Heart left ventricle (tissue), 13 donors: ENCODE data around the gene STARD3NL.

ENCODE experiments used
- POLR2A ChIP-seq, 2 donors: fragments of 450-650 bp; IDR thresholded peaks; one replicate each; pipeline ENCODE4 v1.6.1; 2017; ENCODE audit warnings: antibody characterized with exemption in 2 of 2, mild to moderate bottlenecking in 2 of 2, moderate library complexity in 2 of 2
- TF ChIP-seq, protein P1 (sequence below), 12 donors: fragments of 200-600 bp; sonication (generic) in 4 of 12; IDR thresholded peaks; one replicate each; pipeline versions ENCODE4 v1.5.0 to v1.8.0; 2018 to 2022; ENCODE audit warnings: antibody characterized with exemption in 12 of 12, mild to moderate bottlenecking in 5 of 12
- donor health status: ischemic (EF 13 %, LVEDD 7.1; RV severe dilation, severe dysfunction).
- donor health status: DM: no; HTN: yes; CAD: no.
- donor health status: DM: no; HTN: no; CAD: no.
- donor health status: ischemic (EF 25% LVEDD 6.9; RV normal size, moderate dysfunction).
- donor health status: ischemic (EF 25% LVEDD 5.7; RV mildly dilated, moderate dysfunction).
- donor health status: ischemic (EF 35%, LVEDD 5.7; RV mildly dilated, moderate dysfunction).
- donor health status: nonischemic (EF 11% LVEDD 7.7; RV severe dilation, severe dysfunction).
- donor health status: DM: yes; HTN: yes; CAD: no.
- donor health status: PGD.
- donor health status: ischemic (EF 29% LVEDD 5.4; RV normal size, mild dysfunction).
- donor health status: nonischemic (EF 23%, LVEDD 6.1; RV moderate dilation, normal function).

- TF ChIP-seq, protein P1, sequence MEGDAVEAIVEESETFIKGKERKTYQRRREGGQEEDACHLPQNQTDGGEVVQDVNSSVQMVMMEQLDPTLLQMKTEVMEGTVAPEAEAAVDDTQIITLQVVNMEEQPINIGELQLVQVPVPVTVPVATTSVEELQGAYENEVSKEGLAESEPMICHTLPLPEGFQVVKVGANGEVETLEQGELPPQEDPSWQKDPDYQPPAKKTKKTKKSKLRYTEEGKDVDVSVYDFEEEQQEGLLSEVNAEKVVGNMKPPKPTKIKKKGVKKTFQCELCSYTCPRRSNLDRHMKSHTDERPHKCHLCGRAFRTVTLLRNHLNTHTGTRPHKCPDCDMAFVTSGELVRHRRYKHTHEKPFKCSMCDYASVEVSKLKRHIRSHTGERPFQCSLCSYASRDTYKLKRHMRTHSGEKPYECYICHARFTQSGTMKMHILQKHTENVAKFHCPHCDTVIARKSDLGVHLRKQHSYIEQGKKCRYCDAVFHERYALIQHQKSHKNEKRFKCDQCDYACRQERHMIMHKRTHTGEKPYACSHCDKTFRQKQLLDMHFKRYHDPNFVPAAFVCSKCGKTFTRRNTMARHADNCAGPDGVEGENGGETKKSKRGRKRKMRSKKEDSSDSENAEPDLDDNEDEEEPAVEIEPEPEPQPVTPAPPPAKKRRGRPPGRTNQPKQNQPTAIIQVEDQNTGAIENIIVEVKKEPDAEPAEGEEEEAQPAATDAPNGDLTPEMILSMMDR (IDR thresholded peaks at IDR 0.05): no peak
- TF ChIP-seq POLR2A (IDR thresholded peaks at IDR 0.05): no peak
Observed at GRCh38 chr7:38273286-38273995, 95.4 kb downstream of the STARD3NL start, which contains the start of gene TARP.
